ENCODE measurements around the gene LRFN3. TPM values are rescaled to one million over a fixed set of nuclear protein-coding genes. Genes with fewer than 3 reads are reported as not detected.

The LRFN3 gene
- total and polyA plus RNA-seq, 2 of the 4 experiments (the other 2 are of a cell fraction): 0.36 to 4.8 TPM

DNA sequence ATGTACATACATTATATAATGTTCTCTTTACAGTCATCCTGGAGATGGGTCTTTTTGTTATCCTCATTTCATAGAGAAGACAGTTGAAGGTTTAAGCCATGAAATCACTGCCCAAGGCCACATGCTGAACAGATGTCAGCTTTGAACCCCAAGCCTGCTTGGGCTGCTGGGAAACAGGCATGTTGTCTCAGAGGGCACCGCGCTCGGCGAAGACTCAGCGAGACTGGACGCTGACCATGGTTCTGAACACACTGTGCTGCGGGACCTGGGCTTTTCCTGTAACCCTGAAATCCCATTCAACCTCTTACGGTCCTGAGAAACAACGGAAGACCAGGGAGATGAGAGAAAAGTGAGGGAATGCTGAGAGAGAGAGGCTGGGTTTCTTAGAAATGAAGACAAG lies 27.3 kb downstream of the LRFN3 start:
- H3K27ac ChIP-seq (ENCODE audit: insufficient read depth, low read length): no peak overlapping the region
- H3K14ac ChIP-seq (replicated peaks; ENCODE audit: low read depth, low read length): no peak overlapping the region
- H2BK120ac ChIP-seq (ENCODE audit: low read depth, low read length): no peak overlapping the region
- no peaks in the 10 kb centered on the region for H3K9me1 ChIP-seq (ENCODE audit: insufficient read depth, low read length)
- no peaks in the 10 kb centered on the region for H3K4me1 ChIP-seq (ENCODE audit: control insufficient read depth, insufficient read depth, low read length)
- H4K8ac ChIP-seq (ENCODE audit: low read depth in 2 of 2, low read length in 2 of 2): no peak overlapping the region
- in situ Hi-C loops (cut with MboI; ENCODE audit: low sequenced_read_pairs) (no loop called here), dilution Hi-C loops (cut with HindIII; ENCODE audit: low sequenced_read_pairs, unreplicated experiment) (no loop called here), intact Hi-C loops (cut with micrococcal nuclease) (loop anchor here (1.0 kb wide), 1 partner anchor 12 kb away; no protein-coding TSS in a partner anchor)
- H3K9me3 ChIP-seq (ENCODE audit: control insufficient read depth, insufficient read depth, low read length): no peaks in the 10 kb centered on the region
- H3K36me3 ChIP-seq (ENCODE audit: control insufficient read depth, insufficient read depth, low read length): no peaks in the 10 kb centered on the region
- DNase-seq (peak; percentile 56), ATAC-seq (ENCODE audit: low read depth) (peak; percentile 91)
- H2BK5ac ChIP-seq (ENCODE audit: low read depth, low read length, poor library complexity, severe bottlenecking): no peak overlapping the region
- H3K56ac ChIP-seq (ENCODE audit: extremely low read depth, insufficient read depth, low read length): no peak overlapping the region
- H2BK20ac ChIP-seq (ENCODE audit: low read depth, low read length): no peak overlapping the region
- 10% methylated on average over 4 of the region's 9 CpGs; no CpG with 5 or more reads in 1 of the 2 experiments for WGBS, 2 experiments (ENCODE audit: extremely low coverage in 2 of 2, insufficient read length in 1 of 2)
- H4K5ac ChIP-seq (ENCODE audit: low read depth, low read length): no peak overlapping the region
- no peak overlapping the region for H3K23ac ChIP-seq (ENCODE audit: low read depth, low read length)
- H2BK15ac ChIP-seq (ENCODE audit: low read depth, low read length): no peak overlapping the region
- BruUV-seq (replicated peaks): no TSS peak
- H3K9ac ChIP-seq (ENCODE audit: low read depth, low read length): no peak overlapping the region
- H4K91ac ChIP-seq (ENCODE audit: insufficient read depth, low read depth, low read length): no peak overlapping the region
- ChIA-PET CTCF (interaction anchor here (0.6 kb wide), 1 partner anchor 193 kb away, joined by 3 read pairs; no protein-coding TSS in a partner anchor), POLR2A (ENCODE audit: unreplicated experiment) (no interaction called here)
- H3K4me3 ChIP-seq (ENCODE audit: insufficient read depth, low read depth, low read length): no peak overlapping the region
- H2AFZ ChIP-seq (replicated peaks; ENCODE audit: low read length, poor library complexity): no peak overlapping the region
- no peak overlapping the region for H3K4me2 ChIP-seq (ENCODE audit: low read depth, low read length)
- no peak overlapping the region for H3K4ac ChIP-seq (ENCODE audit: low read depth, low read length)
- no peaks in the 10 kb centered on the region for H4K20me1 ChIP-seq (ENCODE audit: insufficient read depth, low read length)
- H2AK5ac ChIP-seq (ENCODE audit: low read depth, low read length): no peak overlapping the region
- H2AK9ac ChIP-seq (replicated peaks; ENCODE audit: low read depth, low read length, poor library complexity): no peak overlapping the region
- no peaks in the 10 kb centered on the region for H3K79me1 ChIP-seq (ENCODE audit: low read depth in 1 of 2, low read length in 2 of 2)
- no peak overlapping the region for H3K18ac ChIP-seq (ENCODE audit: low read depth, low read length)
- H3K27me3 ChIP-seq (ENCODE audit: control insufficient read depth, insufficient read depth, low read length): peaks cover 20% of the 10 kb centered on the region
- TF ChIP-seq RFX5 (IDR thresholded peaks at IDR 0.05; ENCODE audit: low read depth, low read length) (no peak), MXI1 (IDR thresholded peaks at IDR 0.05; ENCODE audit: borderline replicate concordance, low read depth, low read length) (peak; percentile 80)
